GM23248 (cell line): ENCODE data around the gene DCAF4L1.

Experiments used
- EZH2 ChIP-seq: fragments of 200-600 bp; sonication (generic); IDR thresholded peaks from 2 replicates; pipeline ENCODE4 v1.6.1; 2018; ENCODE audit warnings: antibody characterized with exemption, mild to moderate bottlenecking; ENCODE audit not compliant: insufficient read depth, poor library complexity, severe bottlenecking
- EZH2phosphoT487 ChIP-seq: fragments of 200-600 bp; sonication (generic); IDR thresholded peaks from 2 replicates; pipeline ENCODE4 v1.6.1; 2018; ENCODE audit warnings: antibody characterized with exemption, moderate library complexity, mild to moderate bottlenecking, low read depth; ENCODE audit not compliant: insufficient read depth

GRCh38 chr4:41998019-41998418 lies 16.5 kb downstream of the DCAF4L1 start:
- TF ChIP-seq EZH2, result no peak
- no peak for TF ChIP-seq EZH2phosphoT487
